ENCODE results near the gene ACAP2.

DNA sequence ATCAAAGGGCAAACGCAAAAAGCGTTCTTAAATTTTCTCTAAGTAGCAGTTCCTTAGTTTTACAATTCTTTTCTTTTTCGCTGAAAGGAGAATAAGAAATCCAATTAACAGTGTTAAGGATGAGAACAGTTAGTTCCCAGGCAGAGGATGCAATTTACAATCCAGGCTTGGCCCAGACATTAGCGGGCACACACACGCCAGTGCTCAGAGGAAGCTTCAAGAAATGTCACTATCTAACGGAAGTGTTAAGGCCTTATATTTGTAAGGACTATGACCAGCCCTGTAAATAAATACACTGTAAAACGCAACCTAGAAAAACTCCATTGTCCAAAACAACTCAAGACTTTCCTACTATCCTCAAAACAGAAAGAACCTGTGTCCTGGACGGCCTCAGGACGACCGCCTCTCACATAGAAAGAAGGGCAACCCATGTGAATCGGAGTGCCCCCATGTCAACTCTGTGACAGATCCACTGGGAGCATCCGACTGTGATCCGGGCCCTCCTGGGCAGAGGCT lies 1.3 kb downstream of the ACAP2 start:
- TF ChIP-seq GATA2 (IDR thresholded peaks at IDR 0.05; ENCODE audit: low read depth, low read length) (no peak), GATA3 (IDR thresholded peaks at IDR 0.05; ENCODE audit: low read depth, low read length) (no peak)

Measured in SH-SY5Y (cell line).